GM19452 (cell line): ENCODE data around the gene UGT1A8.
"Not testable (repeated sequence)": the region's sequence is repeated elsewhere in the genome, so short reads cannot be mapped to it uniquely, and the experiment has no call there.

Source experiments
- ATAC-seq: cut with Tn5 transposase; IDR thresholded peaks from one replicate; pipeline ENCODE4 v1.9.1; 2021; ENCODE audit not compliant: unreplicated experiment

UGT1A8 gene

DNA sequence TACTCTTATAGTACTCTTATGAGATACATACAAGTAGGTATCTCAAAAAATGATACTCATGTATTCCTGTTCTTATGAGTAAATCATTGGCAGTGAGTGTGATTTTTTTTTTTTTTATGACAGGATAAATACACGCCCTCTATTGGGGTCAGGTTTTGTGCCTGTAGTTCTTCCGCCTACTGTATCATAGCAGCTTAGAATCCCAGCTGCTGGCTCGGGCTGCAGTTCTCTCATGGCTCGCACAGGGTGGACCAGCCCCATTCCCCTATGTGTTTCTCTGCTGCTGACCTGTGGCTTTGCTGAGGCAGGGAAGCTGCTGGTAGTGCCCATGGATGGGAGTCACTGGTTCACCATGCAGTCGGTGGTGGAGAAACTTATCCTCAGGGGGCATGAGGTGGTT, at the start of gene UGT1A8:
TSS of gene UGT1A8 (plus strand) at position 158 of the 400 bp plus-strand sequence. CDS start at position 233, 75 bp downstream.
- not testable (repeated sequence) for ATAC-seq

DNA sequence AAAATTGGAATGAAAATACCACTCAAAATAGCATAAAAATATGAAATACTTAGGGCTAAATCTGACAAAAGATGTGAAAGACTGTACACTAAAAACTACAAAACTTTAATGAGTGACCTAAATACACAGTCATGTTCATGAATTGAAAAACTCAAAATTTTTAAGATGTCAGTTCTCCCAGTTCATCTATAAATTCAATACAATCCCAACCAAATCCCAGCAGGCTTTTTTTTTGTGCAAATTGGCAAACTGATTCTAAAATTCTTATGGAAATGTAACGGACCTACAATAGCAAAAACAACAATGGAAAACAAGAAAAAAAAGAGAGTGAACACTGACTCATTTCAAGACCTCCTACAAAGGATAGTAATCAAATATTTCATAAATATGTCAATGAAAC, 46.4 kb upstream of the UGT1A8 start:
- ATAC-seq, result no peak

DNA sequence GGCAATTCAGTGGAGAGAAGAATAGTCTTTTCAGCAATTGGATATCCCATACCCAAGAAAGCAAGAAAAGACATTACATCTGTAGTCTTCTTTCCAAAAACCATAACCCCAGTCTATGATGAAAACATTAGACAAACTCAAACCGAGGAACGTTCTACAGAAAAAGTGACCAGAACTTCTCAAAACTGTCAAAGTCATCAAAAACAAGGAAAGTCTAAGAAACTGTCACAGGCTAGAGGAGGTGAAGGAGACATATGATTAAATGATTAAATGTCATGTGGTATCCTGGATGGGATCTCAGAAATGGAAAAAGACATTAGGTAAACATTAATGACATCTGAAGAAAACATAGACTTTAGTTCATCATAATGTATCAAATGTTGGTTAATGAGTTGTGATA, 46.0 kb upstream of the UGT1A8 start:
- ATAC-seq, result no peak

DNA sequence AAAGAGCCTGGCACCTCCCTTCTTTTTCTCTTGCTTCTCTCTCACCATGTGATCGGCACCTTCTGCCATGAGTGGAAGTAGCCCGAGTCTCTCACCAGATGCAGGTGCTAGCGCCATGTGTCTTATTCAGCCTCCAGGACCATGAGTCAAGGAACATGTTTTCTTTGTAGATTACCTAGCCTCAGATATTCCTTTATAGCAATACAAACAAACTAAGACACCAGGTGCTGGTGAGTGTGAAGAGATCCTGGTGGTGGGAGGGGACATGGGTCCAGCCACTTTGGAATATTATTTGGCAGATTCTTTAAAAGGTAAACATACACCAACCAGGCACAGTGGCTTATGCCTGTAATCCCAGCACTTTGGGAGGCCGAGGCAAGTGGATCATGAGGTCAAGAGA, 45.0 kb upstream of the UGT1A8 start:
- no peak for ATAC-seq

- ATAC-seq, result not testable (repeated sequence)
Measured at GRCh38 chr2:233577341-233577740, 40.1 kb upstream of the UGT1A8 start.

GRCh38 chr2:233583217-233583965, 34.0 kb upstream of the UGT1A8 start:
- ATAC-seq, result not testable (repeated sequence)

DNA sequence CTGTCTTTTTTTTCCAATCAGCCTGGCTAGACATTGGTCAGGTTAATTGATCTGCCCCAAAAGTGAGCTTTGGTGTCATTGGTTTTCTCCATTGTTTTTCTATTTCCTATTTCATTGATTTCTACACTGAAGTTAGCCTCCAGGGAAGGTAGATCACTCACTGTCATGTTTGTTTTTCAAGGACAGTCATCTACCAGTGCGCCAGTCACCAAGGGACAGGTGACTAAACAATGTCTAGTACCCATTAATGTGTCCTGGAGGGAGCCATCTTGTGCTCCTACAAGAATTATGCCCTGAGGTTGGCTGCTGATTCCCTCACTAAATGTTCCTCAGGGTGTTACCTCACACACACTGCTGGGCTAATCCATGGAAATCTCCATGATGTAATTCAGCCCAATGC, 33.2 kb upstream of the UGT1A8 start:
- no peak for ATAC-seq

GRCh38 chr2:233588400-233588799, 29.0 kb upstream of the UGT1A8 start:
- ATAC-seq, result no peak

DNA sequence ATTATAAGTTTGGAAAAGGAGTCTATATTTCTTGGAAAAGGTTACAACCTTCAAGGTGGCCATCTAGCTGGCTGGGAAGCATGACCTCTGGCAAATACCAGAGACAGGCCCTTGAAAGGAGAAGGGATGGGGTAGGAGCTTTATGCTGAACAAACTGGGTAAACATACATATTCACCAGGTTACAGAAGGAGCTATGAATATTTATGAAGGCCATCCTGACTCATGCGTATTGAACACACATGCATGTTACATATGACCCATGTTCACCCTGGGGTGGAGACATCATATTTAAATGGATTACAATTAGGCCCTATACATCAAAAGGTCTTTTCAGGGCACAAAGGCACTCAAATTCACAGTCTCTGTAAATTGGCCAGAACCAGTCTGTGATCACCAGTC, 24.7 kb upstream of the UGT1A8 start:
- ATAC-seq, result not testable (repeated sequence)

DNA sequence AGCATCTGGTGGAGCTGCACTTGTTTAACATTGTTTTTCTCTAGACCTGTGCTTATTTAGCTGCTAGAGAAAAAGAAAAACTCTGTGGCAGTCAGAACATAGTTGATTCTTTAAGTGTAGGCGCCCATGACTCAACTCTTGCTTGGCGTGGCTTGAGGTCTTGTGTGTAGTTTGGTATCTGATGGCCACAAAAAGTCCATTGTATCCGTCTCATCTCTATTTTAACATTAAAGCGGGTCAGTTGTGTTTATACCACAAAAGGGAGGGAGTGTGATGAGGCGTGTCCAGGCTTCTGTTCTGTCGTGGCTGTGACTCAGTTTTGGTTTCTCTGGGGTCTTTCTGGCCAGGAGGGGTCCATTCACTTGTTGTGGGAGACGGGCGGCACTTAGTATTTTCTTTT, 24.2 kb upstream of the UGT1A8 start:
- ATAC-seq, result no peak

- no peak for ATAC-seq
Measured at GRCh38 chr2:233597522-233597921, 19.9 kb upstream of the UGT1A8 start.

DNA sequence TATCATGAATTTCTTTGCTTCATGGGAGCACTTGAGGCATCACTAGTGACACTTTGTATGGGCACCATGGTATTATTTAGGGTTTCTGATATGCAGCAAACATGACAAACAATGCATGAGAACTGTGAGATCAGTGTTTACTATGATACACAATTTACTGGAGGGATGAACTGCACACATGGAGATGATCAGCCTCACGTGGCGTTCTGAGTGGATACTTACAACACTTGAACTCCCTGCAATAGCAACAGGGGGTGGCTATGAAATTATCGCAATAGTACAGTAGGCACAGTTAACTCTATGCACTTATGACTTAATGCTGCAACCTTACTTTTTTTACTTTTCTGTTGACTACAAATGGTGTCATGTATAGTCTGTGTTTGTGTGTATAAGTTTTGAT, 18.5 kb upstream of the UGT1A8 start:
- ATAC-seq, result no peak

DNA sequence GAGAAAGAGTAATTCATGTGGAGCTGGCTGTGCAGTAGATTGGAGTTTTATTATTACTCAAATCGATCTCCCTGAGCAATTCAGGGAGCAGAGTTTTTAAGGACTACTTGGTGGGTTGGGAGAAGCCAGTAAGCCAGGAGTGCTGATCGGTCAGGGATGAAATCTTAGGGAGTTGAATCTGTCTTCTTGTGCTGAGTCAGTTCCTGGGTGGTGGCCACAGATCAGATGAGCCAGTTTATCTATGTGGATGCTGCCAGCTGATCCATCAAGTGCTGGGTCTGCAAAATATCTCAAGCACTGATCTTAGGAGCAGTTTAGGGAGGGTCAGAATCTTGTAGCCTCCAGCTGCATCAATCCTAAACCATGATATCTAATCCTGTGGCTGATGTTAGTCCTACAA, 17.0 kb upstream of the UGT1A8 start:
- no peak for ATAC-seq

GRCh38 chr2:233602076-233602475, 15.4 kb upstream of the UGT1A8 start:
- no peak for ATAC-seq

GRCh38 chr2:233603520-233603919, 13.9 kb upstream of the UGT1A8 start:
- no peak for ATAC-seq

DNA sequence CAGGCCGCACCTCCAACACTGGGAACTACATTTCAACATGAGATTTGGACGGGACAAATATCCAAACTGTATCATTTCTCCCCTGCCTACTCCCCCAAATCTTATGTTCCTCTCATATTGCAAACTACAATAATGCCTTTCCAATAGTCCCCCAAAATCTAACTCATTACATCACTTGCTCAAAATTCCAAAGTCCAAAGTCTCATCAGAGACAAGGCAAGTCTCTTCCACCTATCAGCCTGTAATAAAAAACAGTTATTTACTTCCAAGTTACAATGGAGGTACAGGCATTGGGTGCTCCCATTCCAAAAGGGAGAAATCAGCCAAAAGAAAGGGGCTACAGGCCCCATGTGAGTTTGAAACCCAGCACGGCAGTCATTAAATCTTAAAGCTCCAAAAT, 12.6 kb upstream of the UGT1A8 start:
- no peak for ATAC-seq

GRCh38 chr2:233605680-233606079, 11.8 kb upstream of the UGT1A8 start:
- ATAC-seq, result no peak

DNA sequence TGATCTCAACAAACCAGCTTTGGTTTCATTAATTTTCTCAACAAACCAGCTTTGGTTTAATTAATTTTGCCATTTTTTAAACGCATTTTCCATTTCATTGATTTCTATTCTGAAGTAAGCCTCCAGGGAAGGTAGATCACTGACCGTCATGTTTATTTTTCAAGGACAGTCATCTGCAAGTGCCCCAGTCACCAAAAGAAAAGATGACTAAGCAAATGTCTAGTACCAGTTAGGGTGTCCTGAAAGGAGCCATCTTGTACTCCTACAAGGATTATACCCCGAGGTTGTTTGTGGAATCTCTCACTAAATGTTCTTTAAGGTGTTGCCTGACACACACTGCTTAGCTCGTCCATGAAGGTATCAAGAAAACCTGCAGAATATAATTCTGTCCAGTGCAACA, 6.1 kb upstream of the UGT1A8 start:
- ATAC-seq, result no peak

DNA sequence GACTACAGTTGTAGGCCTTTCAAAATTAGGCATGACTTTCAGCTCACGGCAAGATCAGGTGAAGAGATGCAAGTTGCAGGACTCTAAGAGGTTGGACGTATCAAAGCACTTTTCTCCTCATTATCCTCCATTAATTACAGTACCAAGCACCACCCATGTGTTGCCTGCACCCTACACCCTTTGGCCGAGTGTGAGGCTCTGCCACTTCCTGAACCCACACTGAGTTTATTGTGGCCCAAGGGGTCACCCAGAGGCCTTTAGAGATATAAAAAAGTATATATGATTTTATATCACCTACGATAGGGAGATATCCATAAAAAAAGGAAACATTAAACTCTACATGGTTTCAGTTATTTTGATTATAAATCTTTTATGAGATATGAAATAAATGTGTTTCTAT, 2.8 kb downstream of the UGT1A8 start:
- ATAC-seq, result no peak

DNA sequence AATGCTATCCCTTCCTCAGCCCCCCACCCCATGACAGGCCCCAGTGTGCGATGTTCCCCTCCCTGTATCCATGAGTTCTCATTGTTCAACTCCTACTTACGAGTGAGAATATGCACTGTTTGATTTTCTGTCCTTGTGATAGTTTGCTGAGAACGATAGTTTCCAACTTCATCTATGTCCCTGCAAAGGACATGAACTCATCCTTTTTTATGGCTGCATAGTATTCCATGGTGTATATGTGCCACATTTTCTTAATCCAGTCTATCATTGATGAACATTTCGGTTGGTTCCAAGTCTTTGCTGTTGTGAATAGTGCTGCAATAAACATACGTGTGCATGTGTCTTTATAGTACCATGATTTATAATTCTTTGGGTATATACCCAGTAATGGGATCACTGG, 4.4 kb downstream of the UGT1A8 start:
- ATAC-seq, result not testable (repeated sequence)

- ATAC-seq, result no peak
Measured at GRCh38 chr2:233627331-233628025, 10.0 kb downstream of the UGT1A8 start.

DNA sequence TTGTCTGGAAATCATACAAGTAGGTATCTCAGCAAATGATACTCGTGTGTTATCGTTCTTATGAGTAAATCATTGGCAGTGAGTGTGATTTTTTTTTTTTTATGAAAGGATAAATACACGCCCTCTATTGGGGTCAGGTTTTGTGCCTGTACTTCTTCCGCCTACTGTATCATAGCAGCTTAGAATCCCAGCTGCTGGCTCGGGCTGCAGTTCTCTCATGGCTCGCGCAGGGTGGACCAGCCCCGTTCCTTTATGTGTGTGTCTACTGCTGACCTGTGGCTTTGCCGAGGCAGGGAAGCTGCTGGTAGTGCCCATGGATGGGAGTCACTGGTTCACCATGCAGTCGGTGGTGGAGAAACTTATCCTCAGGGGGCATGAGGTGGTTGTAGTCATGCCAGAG, 18.9 kb downstream of the UGT1A8 start, which contains the start of gene UGT1A10:
TSS of gene UGT1A10 (plus strand) at position 143 of the 400 bp plus-strand sequence. CDS start at position 218, 75 bp downstream.
- not testable (repeated sequence) for ATAC-seq
